SK-N-MC (cell line): ENCODE results near the gene AOPEP.

ENCODE experiments used
- EZH2 ChIP-seq: fragments of 200-600 bp; sonication (generic); IDR thresholded peaks from one replicate; pipeline ENCODE4 v1.6.1; 2017; ENCODE audit warnings: antibody characterized with exemption
- POLR2AphosphoS5 ChIP-seq: IDR thresholded peaks from 2 replicates; pipeline ENCODE4 v1.6.1; 2012; ENCODE audit warnings: mild to moderate bottlenecking, low read depth, low read length, borderline replicate concordance

DNA sequence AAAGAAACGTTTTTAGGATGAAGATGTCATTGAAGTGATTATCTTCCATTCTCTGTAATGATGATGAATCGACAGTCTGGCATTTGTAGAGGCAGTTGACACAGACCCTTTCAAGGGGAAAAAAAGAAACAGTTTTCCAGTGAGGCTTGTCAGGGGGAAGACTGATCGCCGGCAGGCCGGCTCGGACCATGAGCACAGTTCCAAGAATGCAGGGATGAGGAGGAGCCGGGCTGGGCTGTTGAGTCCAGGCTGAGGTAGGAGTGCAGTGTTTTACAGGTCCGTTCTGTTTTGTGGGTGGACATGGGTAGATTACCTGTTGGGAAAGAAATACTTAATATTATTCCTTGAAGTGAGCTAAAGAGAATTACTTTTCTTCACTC, 194.6 kb downstream of the AOPEP start:
- no peak for TF ChIP-seq POLR2AphosphoS5
- no peak for TF ChIP-seq EZH2
